Activated T-cell treated with anti-CD3 and anti-CD28 coated beads, Interleukin-2, amount 50 U/mL, for 48 hours (primary cell): ENCODE measurements around the gene BLOC1S2.
"Not testable (repeated sequence)": the region's sequence is repeated elsewhere in the genome, so short reads cannot be mapped to it uniquely, and the experiment has no call there.

ENCODE experiments used
- DNase-seq, 2 experiments: peaks; one replicate each; pipeline ENCODE4 v3.0.0-alpha.2; 2020

The BLOC1S2 gene

DNA sequence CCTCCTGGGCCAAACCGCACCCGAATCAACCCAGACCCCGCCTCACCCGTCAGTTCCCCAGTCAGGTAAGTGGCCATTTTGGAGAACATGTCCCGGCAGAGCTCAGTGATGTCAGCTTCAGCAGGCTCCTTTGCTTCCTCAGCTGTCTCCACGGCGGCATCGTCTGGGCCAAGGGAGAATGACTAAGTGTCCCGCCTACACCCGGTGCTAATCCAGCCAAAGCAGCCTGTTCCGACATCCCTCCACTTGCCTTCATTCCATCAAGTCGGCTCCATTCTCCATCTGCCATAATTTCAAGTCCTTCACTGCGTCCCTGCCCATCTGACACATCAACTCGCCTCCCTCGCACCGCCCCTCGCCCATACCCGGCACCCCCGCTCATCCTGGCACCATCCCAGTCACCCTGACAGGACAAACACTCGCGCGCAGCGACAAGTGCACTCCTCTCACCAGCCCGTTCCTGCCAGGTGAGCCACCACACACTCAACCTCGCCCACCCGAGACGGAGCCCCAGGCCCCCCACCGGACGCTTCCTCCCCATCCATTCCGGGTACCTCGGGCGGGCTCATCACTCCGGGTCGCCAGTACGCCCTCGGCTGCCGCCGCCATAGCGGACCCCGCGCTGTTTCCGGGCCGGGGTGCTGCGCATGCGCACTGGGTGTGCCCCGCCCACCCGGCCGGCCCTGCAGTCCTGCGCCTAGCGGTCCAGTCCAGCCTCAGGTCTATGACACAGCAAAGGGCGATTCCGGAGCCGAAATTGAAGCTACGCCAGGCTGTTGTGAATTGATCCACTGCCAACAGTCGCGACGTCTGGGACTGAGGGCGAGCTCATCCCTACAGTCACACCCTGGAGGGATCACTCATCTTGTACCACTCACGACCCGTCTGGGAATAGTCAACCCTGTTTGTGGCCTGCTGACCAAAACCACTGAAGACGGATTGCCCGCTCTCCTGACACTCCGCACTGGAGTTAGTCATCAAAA lies at the start of gene BLOC1S2:
Gene BLOC1S2, minus strand, starts transcription at position 630 of the 983 bp plus-strand sequence. Its CDS starts 21 bp downstream, at position 609.
- DNase-seq = peak; percentile 92 to 95

DNA sequence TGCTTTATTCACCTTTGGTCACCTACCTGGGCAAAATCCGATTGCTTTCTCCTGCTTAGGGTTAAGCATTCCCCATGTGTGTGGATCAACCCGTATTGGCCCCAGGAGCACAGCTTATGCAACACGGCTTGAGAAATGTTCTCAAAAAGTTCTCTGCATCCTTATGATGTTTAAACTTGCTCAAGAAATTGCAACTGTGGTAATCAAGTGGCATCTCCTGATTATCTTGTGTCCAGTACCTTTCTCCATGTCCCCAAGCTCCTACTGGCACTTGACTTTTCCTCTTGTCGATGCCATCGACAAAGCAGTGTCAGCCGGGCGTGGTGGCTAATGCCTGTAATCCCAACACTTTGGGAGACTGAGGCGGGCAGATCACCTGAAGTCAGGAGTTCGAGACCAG lies 48.3 kb upstream of the BLOC1S2 start:
- no peak for DNase-seq

DNA sequence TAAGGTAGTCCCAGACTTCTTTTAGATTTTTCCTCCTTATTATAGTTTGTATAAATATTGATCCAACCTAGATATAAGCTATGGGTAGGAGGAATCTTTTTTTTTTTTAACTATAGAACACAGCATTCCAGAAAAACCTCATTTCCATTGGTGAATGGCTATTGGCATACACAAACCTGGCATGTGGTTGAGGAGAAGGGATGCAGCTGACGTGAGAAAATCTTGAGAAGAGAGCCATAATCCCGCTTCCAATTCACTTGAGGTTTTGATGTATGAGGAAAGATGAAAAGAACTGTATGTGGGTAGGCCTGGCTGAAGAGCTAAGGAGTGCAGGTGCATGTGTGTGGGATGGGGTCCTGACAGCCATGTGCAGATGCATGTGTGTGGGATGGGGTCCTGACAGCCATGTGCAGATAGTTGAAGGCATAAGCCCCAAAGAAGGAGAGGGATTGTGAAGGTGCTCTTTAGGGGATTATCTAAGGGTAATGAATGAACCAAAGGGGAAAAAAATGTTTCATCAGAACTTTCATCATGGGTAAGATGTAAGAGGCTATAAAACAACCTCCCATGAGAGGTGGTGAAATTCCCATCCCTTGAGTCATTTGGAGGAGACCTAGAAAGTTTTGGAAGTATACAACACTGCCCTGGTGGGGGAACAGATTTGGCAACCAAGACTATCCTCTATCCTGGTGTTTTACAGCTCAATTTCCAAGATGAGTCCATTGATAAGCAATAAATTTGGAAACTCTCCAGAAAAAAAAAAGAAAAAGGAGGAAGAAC lies 47.4 kb upstream of the BLOC1S2 start:
- DNase-seq = no peak

DNA sequence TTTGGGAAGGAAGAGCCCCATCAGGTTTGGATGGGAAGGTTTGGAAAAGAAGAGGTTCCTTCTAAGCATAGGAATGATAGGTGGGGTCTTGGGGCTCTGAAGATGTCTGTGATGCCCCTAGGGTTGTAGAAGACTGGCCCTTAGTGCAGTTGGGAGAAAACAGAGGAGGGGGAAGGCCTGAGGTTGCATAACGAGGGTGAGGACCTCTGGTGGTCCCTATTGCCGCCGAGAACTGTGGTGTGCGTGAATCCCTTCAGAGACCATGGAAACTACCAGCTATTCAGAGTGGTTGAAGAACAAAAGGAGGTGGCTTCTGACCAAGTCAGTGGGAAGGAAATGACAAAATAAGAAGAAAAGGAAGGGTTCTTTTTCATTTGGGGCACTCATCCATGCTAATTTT lies 46.6 kb upstream of the BLOC1S2 start:
- no peak for DNase-seq

DNA sequence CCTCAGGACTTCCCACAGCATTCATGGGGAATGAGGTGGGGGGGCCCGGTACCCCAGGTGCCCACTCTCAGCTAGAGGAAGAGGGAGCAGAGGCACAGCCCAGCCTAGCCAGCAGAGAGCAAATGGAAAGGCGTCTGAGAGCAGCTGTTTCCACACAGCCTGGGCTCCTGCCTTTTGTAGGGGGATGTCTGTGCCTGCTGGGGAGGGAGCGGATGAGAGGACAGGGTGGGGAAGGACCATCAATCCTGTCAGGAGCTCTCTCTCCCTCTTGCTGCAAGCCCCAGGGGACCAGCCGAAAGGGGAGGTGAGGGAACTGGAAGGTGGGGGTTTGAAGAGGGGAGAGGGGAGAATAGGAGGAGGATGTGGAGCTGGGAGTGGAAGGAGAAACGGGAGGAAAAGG lies 43.6 kb upstream of the BLOC1S2 start, which contains the start of gene PKD2L1:
Gene PKD2L1, minus strand, starts transcription at position 150 of the 400 bp plus-strand sequence. Its CDS starts 125 bp downstream, at position 25.
- no peak for DNase-seq

DNA sequence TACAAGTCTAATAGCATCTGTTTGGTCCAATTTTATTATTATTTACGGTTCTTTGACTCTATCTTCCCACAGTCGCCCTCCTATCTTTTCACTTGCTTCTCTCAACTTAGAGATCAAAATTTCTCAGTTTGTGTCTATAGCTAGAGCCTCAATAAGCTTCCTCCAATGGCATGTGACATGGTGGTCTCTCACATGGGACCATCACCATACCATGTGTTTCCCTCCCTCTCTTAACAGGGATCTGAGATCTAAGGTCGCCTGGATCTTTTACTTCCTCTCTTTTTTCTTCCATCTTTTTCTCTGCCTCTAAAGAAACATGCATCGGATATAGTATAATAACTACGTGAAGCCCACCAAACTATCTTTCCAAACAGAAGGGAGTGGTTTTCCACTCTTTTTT lies 41.7 kb upstream of the BLOC1S2 start:
- no peak for DNase-seq

DNA sequence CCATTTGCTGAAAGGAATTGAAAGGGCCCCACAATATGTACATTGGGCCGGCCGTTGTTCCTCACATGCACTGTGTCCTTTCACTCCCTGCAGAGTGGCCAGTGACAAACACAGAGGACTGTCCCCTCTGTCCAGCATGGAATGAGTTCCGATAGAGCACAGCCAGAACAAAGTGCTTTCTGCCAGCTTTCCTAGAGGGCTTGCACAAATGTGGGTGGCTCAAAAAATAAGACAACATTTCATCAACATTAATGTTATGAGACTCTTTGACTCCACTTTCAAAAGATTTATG lies 41.2 kb upstream of the BLOC1S2 start:
- no peak for DNase-seq

DNA sequence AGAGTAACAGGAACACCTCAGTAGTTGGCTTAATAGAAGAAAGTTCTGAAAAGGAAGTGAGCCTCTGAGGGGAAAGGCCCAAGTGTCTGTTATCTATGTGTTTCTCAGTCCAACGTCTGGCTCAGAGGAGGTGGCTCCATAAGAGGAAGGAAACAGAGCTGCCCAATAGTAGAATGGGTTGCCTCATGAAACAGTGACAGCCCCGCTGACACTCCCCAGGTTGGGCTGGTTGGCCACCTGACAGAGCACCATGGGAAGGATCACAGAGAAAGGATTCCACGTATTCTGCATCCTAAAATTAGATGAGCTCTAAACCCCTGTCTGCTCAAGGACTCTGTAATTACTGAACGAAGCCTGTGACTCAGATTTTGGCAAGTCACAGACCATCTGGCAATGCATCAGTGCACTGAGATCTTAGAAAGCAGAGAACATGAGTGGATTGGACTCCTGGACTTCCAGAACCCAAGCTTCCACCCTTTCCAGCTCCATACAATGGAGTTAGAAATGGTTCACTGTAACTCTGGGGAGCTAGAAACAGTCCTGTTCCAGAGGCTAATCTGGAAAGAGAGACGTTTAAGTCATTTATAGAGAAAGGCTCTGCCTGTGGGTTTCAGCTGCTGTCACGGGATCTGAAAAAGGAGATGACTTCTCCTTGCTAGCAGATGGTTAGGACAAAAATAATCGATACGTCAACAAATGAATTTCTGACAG lies 40.7 kb upstream of the BLOC1S2 start:
- peak; percentile 28 to 45 for DNase-seq

DNA sequence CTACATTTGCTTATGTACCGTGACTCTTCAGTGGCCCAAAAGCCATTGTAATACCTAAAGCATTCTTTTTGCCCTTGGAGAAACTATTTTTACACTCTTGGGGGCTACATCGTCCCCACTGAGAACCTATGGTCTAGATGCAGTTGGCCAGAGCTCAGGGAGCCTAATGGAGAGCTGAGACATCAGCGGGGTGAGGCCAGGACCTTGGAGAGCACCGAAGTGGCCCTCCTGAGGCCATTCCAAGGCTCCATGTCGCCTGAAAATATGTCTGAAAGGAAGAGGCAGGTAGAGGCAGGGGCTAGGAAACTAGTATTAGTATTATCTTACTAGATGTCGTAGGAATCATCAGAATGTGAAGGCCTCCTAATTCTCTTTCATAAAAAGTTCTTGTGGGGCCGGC lies 38.7 kb upstream of the BLOC1S2 start:
- DNase-seq = no peak

DNA sequence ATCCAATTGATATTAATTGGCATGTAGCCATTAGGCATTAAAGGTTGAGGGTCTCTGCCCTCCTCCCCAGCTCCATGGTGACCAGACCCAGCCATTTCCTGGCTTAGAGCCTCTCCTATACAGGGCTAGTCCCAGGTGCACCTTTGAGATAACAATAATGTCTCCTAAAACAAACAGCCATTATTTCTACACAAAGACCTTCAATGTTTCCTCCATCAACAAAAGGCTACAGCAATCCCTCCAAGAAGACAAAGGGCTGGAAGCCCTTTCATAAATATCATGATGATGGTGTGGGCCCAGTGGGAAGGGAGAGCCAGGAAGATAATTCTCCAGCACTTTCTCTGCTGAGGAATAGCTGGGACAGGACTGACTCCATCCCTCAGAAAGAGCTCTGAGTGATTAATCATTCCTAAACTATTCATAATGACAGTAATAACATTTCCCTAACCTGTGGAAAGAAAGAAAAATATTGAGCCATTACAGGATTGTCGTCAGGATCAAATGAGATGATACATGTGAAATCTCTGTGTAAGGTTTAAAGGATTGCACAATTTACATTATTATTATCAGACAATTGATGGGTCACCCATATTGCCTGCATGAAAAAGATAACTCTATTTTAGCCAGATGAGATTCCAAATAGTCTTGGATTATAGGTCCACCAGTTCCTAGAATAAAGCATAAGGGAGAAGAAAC lies 33.4 kb upstream of the BLOC1S2 start:
- DNase-seq = no peak

DNA sequence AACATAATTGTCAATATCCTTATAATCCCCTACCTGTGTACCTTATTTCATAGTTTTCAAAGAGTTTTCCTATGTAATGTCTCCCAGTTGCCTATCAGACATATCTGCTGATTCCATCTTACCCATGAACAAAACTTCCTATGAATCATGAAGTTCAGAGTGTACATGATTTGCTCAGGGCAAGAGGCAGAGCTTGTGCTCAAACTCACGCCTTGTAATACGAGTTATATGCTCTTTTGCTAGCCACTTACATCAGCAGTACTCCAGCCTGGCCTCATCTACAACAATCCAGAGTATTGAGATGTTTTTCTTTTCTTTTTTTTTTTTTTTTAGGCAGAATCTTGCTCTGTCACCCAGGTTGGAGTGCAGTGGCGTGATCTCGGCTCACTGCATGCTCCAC lies 31.7 kb upstream of the BLOC1S2 start:
- no peak for DNase-seq

DNA sequence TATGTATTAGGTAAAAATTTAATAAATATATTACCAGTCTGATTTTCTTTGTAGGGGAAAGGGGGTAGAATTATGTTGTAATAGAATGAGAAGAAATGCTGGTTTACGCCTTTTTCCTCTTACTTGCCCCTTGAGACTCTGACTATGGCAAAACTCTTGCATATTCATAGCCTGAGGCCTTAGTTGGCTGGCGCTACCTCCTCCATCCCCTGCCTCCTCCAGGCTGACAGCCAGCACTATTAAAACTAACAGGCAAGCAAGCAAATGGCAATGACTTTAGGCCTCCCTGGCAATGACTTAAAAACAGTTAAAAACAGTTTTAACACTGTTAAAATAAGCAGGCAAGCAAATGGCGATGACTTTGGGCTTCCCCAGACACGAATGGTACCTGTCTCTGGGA lies 29.1 kb upstream of the BLOC1S2 start:
- DNase-seq = no peak

DNA sequence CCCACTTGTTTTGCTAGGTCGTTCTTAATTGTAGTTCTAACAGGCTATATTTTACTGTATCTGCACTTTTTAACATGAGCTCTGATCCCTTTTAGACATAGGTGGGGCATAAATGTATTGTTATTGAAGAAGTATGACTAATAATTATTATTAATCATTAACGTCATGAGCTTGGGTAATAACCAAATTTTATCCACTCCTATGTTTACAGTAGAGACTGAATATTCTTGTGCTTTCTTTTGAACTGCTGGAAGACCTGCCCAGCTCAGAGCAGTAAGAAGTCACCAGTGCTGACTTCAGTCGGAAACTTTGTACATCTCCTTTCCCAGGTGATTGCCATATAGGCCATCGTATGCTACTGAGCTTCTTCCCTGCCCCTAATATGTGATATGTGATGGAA lies 24.8 kb upstream of the BLOC1S2 start:
- DNase-seq = no peak

DNA sequence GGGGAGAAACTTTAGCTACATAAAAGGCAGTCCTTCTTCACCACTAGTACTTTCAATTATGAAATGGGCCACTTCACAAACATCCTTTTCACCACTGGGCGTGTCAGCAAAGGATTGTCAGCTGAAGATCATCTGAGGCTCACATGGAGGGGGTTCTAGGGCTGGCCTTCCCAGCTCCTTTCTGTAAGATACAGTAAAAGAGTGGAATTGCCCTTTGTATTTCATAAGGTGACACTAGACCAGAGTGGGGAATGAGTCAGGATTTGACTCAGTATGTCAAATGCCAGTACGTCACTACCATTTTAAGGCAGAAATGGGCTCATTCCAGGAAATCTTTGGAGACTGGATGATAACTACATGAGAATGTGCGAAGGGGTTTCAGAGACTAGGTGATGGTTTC lies 21.2 kb upstream of the BLOC1S2 start:
- no peak for DNase-seq

DNA sequence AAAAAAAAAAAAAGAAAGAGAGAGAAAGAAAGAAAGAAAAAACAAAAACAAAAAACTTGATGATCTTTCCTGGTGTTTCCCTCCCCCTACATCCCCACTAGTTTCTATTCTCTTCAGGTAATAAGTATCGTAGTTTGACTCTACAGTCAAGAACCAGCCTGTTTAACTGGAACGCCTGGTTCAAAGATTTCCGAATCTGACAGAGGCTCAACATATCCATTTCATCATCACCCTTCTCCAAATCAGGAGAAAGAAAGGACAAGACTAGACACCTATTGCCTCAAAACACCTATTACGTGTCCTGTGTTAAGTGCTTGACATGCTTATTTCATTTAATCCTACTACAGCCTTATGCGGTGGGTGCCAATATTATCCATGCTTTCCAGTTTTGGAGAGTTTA lies 20.4 kb upstream of the BLOC1S2 start:
- DNase-seq = no peak

DNA sequence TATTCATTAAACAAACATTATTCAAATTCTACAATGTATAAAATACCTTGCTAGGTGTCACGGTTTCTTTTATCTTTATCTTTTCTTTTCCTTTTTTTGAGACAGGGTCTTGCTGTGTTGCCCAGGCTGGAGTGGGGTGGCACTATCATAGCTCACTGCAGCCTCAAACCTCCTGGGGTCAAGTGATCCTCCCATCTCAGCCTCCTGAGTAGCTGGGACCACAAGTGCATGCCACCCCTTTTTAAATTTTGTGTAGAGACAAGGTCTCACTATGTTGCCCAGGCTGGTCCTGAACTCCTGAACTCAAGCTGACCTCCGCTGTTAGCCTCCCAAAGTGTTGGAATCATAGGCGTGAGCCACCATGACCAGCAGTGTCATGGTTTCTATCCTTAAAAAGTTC lies 17.9 kb upstream of the BLOC1S2 start:
- no peak for DNase-seq

DNA sequence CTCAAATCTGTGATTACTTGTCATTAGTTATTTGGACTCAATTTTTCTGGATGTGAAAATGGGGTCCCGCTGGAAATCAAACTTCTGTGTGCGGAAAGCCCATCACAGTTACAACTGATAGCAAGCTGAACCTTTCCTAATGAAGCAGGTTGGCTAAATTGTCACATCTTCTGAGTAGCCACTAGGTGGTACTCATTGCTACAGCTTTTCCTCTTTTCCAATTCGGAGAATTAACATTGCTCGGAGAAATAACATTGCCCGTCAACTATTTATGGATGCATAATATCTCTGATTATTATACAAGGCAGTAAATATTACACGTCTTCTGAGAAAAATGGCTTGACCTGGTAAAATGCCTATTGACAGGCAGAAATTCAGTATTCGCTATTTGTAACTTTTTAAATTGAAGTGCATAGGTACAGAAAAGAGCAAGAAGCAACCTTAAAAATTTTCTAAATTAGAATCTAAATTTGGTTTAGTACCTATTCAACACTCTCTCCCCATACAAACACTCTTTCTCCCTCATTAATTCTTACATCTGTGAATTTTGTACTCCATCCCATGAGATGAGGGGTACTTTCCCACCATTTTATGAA lies 17.3 kb upstream of the BLOC1S2 start:
- no peak for DNase-seq

DNA sequence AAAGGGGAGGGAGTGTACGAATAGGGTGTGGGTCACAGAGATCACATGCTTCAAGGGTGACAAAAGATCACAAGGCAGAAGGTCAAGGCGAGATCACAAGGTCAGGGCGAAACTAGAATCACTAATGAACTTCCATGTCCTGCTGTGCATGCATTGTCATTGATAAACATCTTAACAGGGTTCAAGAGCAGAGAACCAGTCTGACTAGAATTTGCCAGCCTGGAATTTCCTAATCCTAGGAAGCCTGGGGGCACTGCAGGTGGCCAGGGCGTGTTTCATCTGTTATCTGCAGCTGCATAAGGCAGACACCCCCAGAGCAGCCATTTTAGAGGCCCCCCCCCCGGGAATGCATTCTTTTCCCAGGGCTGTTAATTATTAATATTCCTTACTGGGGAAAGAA lies 14.6 kb upstream of the BLOC1S2 start:
- not testable (repeated sequence) for DNase-seq

DNA sequence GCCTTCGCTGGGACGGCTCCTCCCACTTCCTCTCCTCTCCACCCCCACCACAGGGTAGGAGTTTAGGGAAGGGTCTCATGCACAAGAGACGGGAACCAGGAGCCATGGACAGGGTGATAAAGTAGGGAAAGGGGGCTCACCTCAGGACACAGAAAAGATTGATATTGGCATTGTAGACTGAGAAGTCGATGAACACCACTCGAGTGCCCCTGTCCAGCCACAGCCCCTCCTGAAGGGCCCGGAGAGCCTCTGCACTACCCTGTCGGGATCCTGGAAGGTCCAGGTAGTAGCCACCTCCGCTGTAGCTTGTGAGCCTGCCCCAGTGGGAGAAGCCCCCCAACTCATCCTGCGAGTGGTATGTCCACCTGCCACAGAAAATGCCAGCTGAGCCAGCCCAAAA lies 10.8 kb upstream of the BLOC1S2 start:
- no peak for DNase-seq

DNA sequence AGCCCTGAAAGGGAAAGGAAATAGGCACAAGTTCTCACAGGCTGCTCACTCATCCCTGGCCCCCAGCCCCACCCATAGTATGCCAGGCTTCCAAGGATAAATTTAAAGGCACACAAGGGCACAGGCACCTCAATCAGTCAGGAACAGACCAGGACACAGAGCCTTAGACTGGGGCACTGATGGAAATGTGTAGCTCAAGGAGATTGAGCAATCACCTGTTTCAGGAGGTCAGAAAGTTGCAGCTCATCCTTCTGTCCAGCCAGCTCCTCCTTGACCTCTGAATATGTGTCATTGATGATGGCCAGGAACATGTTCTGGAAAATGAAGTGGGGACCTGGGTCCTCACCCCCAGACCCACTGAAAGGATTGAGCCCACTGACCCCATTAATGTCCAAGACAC lies 6.6 kb upstream of the BLOC1S2 start:
- DNase-seq = no peak

DNA sequence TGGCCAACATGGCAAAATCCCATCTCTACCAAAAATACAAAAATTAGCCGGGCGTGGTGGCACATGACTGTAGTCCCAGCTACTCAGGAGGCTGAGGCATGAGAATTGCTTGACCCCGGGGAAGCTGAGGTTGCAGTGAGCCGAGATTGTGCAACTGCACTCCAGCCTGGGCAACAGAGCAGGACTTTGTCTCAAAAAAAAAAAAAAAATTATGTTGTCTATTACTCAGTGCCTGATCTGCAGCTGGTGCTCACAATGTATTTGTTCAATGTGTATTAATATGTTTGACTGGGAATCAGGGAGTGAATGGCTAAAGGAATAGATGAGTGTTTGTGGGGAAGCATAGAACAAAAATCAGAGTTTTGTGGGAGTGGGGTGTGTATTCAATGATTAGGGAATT lies 5.8 kb upstream of the BLOC1S2 start:
- DNase-seq = not testable (repeated sequence)

DNA sequence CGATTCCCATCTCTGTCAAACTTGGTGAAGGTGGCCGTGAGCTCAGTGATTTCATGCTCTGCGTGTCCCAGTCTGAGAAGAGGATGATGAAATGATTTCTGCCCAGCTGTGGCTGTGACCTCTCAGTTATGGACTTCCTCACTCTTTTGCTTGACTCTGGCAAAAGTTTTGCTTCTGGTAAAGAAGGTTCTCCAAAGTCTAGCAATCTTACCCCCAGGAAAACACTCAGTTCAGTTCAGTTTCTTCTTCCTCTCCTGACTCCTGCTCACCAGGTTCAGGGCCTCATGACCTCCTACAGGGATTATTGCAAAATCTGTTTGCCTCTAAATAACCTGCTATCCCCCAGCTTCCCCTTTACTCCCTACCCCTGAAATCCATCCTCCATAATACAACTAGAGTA lies 4.9 kb upstream of the BLOC1S2 start:
- no peak for DNase-seq
